ENCODE measurements around the gene DSC2.

The DSC2 gene

GRCh38 chr18:31138709-31139108, 36.5 kb upstream of the DSC2 start:
- no peak for ATAC-seq
- TF ChIP-seq ARNTL (CRISPR knock-in tag; IDR thresholded peaks at IDR 0.05; ENCODE audit: borderline replicate concordance, low read depth) (no peak), ZNF565 (CRISPR knock-in tag; conservative IDR thresholded peaks at IDR 0.05; ENCODE audit: low read depth) (no peak), GLIS3 (CRISPR knock-in tag; IDR thresholded peaks at IDR 0.05) (no peak), ZFP3 (CRISPR knock-in tag; IDR thresholded peaks at IDR 0.05) (no peak), PPARA (CRISPR knock-in tag; IDR thresholded peaks at IDR 0.05; ENCODE audit: borderline replicate concordance) (no peak), OSR1 (CRISPR knock-in tag; IDR thresholded peaks at IDR 0.05) (no peak)
- TF ChIP-seq, protein P1, sequence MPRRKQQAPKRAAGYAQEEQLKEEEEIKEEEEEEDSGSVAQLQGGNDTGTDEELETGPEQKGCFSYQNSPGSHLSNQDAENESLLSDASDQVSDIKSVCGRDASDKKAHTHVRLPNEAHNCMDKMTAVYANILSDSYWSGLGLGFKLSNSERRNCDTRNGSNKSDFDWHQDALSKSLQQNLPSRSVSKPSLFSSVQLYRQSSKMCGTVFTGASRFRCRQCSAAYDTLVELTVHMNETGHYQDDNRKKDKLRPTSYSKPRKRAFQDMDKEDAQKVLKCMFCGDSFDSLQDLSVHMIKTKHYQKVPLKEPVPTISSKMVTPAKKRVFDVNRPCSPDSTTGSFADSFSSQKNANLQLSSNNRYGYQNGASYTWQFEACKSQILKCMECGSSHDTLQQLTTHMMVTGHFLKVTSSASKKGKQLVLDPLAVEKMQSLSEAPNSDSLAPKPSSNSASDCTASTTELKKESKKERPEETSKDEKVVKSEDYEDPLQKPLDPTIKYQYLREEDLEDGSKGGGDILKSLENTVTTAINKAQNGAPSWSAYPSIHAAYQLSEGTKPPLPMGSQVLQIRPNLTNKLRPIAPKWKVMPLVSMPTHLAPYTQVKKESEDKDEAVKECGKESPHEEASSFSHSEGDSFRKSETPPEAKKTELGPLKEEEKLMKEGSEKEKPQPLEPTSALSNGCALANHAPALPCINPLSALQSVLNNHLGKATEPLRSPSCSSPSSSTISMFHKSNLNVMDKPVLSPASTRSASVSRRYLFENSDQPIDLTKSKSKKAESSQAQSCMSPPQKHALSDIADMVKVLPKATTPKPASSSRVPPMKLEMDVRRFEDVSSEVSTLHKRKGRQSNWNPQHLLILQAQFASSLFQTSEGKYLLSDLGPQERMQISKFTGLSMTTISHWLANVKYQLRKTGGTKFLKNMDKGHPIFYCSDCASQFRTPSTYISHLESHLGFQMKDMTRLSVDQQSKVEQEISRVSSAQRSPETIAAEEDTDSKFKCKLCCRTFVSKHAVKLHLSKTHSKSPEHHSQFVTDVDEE (CRISPR knock-in tag; IDR thresholded peaks at IDR 0.05), result no peak

- ATAC-seq, result no peak
Observed at GRCh38 chr18:31134988-31135529, 32.8 kb upstream of the DSC2 start.

More at GRCh38 chr18:31134988-31135529, 32.8 kb upstream of the DSC2 start:
- TF ChIP-seq, protein P2, sequence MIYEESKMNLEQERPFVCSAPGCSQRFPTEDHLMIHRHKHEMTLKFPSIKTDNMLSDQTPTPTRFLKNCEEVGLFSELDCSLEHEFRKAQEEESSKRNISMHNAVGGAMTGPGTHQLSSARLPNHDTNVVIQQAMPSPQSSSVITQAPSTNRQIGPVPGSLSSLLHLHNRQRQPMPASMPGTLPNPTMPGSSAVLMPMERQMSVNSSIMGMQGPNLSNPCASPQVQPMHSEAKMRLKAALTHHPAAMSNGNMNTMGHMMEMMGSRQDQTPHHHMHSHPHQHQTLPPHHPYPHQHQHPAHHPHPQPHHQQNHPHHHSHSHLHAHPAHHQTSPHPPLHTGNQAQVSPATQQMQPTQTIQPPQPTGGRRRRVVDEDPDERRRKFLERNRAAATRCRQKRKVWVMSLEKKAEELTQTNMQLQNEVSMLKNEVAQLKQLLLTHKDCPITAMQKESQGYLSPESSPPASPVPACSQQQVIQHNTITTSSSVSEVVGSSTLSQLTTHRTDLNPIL (CRISPR knock-in tag; IDR thresholded peaks at IDR 0.05; ENCODE audit: low read depth), result no peak
- no peak for TF ChIP-seq OSR1 (CRISPR knock-in tag; IDR thresholded peaks at IDR 0.05)
- TF ChIP-seq ZFP3 (CRISPR knock-in tag; IDR thresholded peaks at IDR 0.05), result no peak
- TF ChIP-seq ZNF8 (CRISPR knock-in tag; IDR thresholded peaks at IDR 0.05), result no peak
- no peak for TF ChIP-seq SNAI2 (CRISPR knock-in tag; IDR thresholded peaks at IDR 0.05)
- no peak for TF ChIP-seq CSDC2 (CRISPR knock-in tag; IDR thresholded peaks at IDR 0.05)
- TF ChIP-seq ESRRG (CRISPR knock-in tag; IDR thresholded peaks at IDR 0.05), result no peak
- TF ChIP-seq ZFP30 (CRISPR knock-in tag; IDR thresholded peaks at IDR 0.05), result no peak
- no peak for TF ChIP-seq POU6F1 (CRISPR knock-in tag; IDR thresholded peaks at IDR 0.05; ENCODE audit: borderline replicate concordance, low read depth)
- TF ChIP-seq ZNF70 (CRISPR knock-in tag; IDR thresholded peaks at IDR 0.05), result no peak
- TF ChIP-seq PPARA (CRISPR knock-in tag; IDR thresholded peaks at IDR 0.05; ENCODE audit: borderline replicate concordance), result no peak
- no peak for TF ChIP-seq ISL1 (CRISPR knock-in tag; IDR thresholded peaks at IDR 0.05)
- no peak for TF ChIP-seq ZC3H10 (CRISPR knock-in tag; IDR thresholded peaks at IDR 0.05)
- TF ChIP-seq ARNTL (CRISPR knock-in tag; IDR thresholded peaks at IDR 0.05; ENCODE audit: borderline replicate concordance, low read depth), result no peak
- no peak for TF ChIP-seq CSRNP3 (CRISPR knock-in tag; IDR thresholded peaks at IDR 0.05)
- TF ChIP-seq GLIS3 (CRISPR knock-in tag; IDR thresholded peaks at IDR 0.05), result no peak
- TF ChIP-seq RARB (CRISPR knock-in tag; IDR thresholded peaks at IDR 0.05), result no peak
- TF ChIP-seq, protein P1 (CRISPR knock-in tag; IDR thresholded peaks at IDR 0.05), result no peak
- no peak for TF ChIP-seq TOX (CRISPR knock-in tag; IDR thresholded peaks at IDR 0.05; ENCODE audit: borderline replicate concordance)

Data from SK-N-SH treated with all-trans-retinoic acid at 6 μM for 48 hours (cell line).